ENCODE measurements around the gene GPHA2. TPM values are rescaled to one million over a fixed set of nuclear protein-coding genes. Genes with fewer than 3 reads are reported as not detected.
A peak's percentile ranks its signal among the peaks of the same experiment; 100 is the strongest.

GPHA2 gene
- total and polyA plus RNA-seq, 2 of the 13 experiments (the other 11 are each of a cell fraction or from before 2014, with no cell fraction given) = 13.0 to 19.1 TPM

GRCh38 chr11:64887757-64888405 lies 47.8 kb downstream of the GPHA2 start (continued):
- TF ChIP-seq, protein P1, sequence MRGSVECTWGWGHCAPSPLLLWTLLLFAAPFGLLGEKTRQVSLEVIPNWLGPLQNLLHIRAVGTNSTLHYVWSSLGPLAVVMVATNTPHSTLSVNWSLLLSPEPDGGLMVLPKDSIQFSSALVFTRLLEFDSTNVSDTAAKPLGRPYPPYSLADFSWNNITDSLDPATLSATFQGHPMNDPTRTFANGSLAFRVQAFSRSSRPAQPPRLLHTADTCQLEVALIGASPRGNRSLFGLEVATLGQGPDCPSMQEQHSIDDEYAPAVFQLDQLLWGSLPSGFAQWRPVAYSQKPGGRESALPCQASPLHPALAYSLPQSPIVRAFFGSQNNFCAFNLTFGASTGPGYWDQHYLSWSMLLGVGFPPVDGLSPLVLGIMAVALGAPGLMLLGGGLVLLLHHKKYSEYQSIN (CRISPR knock-in tag; IDR thresholded peaks at IDR 0.05; ENCODE audit: borderline replicate concordance) = no peak
- TF ChIP-seq GABPA (IDR thresholded peaks at IDR 0.05; ENCODE audit: low read depth, low read length) (no peak), GABPA (CRISPR knock-in tag; IDR thresholded peaks at IDR 0.05; ENCODE audit: low read depth) (peak; percentile 67), FOXO4 (CRISPR knock-in tag; conservative IDR thresholded peaks at IDR 0.05) (no peak), RFXAP (CRISPR knock-in tag; IDR thresholded peaks at IDR 0.05; ENCODE audit: borderline replicate concordance) (peak; percentile 68; the same call in 1 of the 2 replicates), HNRNPL (IDR thresholded peaks at IDR 0.05; ENCODE audit: low read depth, low read length) (peak; percentile 85), PAWR (CRISPR knock-in tag; IDR thresholded peaks at IDR 0.05; ENCODE audit: borderline replicate concordance) (no peak), ZBTB44 (CRISPR knock-in tag; IDR thresholded peaks at IDR 0.05) (no peak), HMGXB4 (CRISPR knock-in tag; IDR thresholded peaks at IDR 0.05; ENCODE audit: borderline replicate concordance in 1 of 2, low read depth in 1 of 2) (peak; percentile 68 to 94), ZBTB14 (CRISPR knock-in tag; IDR thresholded peaks at IDR 0.05) (0 out of 2 replicates have a peak, but pooled peaks have one; percentile 35), HMGXB3 (CRISPR knock-in tag; IDR thresholded peaks at IDR 0.05; ENCODE audit: borderline replicate concordance) (no peak; the same call in 1 of the 2 replicates), ZNF10 (CRISPR knock-in tag; IDR thresholded peaks at IDR 0.05; ENCODE audit: borderline replicate concordance, low read depth) (no peak)
- TF ChIP-seq, protein P2, sequence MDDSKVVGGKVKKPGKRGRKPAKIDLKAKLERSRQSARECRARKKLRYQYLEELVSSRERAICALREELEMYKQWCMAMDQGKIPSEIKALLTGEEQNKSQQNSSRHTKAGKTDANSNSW (CRISPR knock-in tag; IDR thresholded peaks at IDR 0.05; ENCODE audit: borderline replicate concordance) = no peak
- TF ChIP-seq, protein P3, sequence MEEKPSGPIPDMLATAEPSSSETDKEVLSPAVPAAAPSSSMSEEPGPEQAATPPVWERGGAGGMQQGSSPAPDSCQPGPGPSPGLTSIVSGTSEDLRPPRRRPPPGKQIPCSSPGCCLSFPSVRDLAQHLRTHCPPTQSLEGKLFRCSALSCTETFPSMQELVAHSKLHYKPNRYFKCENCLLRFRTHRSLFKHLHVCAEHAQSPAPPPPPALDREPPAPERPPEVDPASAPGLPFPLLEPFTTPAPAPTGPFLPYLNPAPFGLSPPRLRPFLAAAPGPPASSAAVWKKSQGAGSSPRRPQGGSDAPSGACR (CRISPR knock-in tag; IDR thresholded peaks at IDR 0.05) = peak; percentile 15; the same call in 1 of the 2 replicates

All from HepG2 (cell line).